ENCODE measurements around the gene TUBA3D. TPM values are rescaled to one million over a fixed set of nuclear protein-coding genes. Genes with fewer than 3 reads are reported as not detected.
A peak's percentile ranks its signal among the peaks of the same experiment; 100 is the strongest.
"Not testable (repeated sequence)": the region's sequence is repeated elsewhere in the genome, so short reads cannot be mapped to it uniquely, and the experiment has no call there.

Gene TUBA3D
- total and polyA plus RNA-seq, 9 of the 15 experiments (the other 6 are each of a cell fraction or from before 2014, with no cell fraction given): not detected

DNA sequence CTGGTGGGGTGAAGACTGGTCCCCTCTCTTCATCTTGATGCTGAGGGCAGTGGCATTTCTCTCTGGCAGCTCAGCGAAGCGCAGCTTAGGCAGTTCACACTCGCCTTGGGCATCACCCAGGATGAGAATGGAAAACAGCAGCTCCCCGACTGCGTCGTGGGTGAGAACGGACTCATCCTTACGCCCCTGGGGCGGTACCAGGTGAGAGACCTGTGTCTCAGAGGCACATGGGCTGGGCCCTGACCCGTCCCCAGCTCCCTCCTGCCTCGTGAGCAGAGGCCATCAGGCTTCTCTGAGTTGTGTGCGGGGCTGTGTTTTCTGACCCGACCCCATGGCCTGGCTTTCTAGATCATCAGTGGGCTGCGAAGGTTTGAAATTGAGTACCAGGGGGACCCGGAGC, 43.5 kb downstream of the TUBA3D start (continued):
- TF ChIP-seq HNRNPH1 (optimal IDR thresholded peaks at IDR 0.05; ENCODE audit: low read depth, low read length) (no peak), ZNF699 (CRISPR knock-in tag; IDR thresholded peaks at IDR 0.05; ENCODE audit: insufficient replicate concordance) (no peak), EGR1 (conservative IDR thresholded peaks at IDR 0.05) (no peak)

DNA sequence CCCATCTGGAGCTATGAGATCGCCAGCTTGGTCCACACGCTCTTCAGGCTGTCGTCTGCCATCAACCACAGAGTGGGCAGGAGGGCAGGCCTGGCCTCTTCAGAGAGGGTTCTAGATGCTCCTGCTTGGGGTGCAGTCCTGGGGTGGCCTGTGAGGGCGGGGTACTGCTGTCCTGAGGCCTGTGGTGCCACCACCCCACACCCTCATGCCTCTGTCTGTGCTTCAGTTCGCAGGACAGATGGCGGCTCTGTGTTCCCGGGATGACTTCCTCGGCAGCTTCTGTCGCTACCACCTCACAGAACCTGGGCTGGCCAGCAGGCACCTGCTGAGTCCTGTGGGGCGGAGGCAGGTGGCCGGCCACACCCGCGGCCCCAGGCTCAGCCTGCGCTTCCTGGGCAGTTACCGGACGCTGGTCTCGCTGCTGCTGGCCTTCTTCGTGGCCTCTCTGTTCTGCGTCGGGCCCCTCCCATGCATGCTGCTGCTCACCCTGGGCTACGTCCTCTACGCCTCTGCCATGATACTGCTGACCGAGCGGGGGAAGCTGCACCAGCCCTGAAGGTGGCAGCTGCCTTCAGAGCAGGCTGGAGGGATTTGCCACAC, 44.1 kb downstream of the TUBA3D start:
- H3K4me2 ChIP-seq (ENCODE audit: insufficient read depth, low read length); H3K9me1 ChIP-seq (ENCODE audit: control insufficient read depth, insufficient read depth, low read length); BruUV-seq (replicated peaks); H2AFZ ChIP-seq (ENCODE audit: low read depth, low read length); H3K9me3 ChIP-seq (replicated peaks; ENCODE audit: control insufficient read depth, insufficient read depth, low read depth, low read length); H3K79me2 ChIP-seq (ENCODE audit: control insufficient read depth, insufficient read depth, low read length); intact Hi-C loops (cut with micrococcal nuclease); H3K27ac ChIP-seq (ENCODE audit: extremely low read depth, low read depth, low read length); H4K20me1 ChIP-seq (replicated peaks; ENCODE audit: control insufficient read depth, insufficient read depth, low read length); H3K27me3 ChIP-seq (ENCODE audit: control insufficient read depth in 2 of 2, insufficient read depth in 2 of 2, low read length in 2 of 2); FAIRE-seq; CTCF ChIA-PET (ENCODE audit: low intra/inter-chr PET ratio); H3K4me3 ChIP-seq; H3K9ac ChIP-seq (ENCODE audit: insufficient read depth in 1 of 2, low read depth in 2 of 2, low read length in 2 of 2); ATAC-seq: not testable (repeated sequence)
- POLR2A ChIA-PET: interaction anchor here (0.7 to 1.0 kb wide), 3 partner anchors 26 to 171 kb away, joined by 3 to 5 read pairs (median 3); no protein-coding TSS in a partner anchor
- in situ Hi-C loops (cut with MboI): loop anchor here (5.0 to 25.0 kb wide), 2 partner anchors 1183 to 1373 kb away; partner anchors contain the start of genes CCDC74B and IMP4
- peak in 1 of 4 experiments; percentile 3 for DNase-seq (ENCODE audit: extremely low read depth in 1 of 4, low spot score in 3 of 4)
- Histone ChIP-seq H3K36me3 (ENCODE audit: control insufficient read depth, insufficient read depth, low read length) (peaks cover 36% of the 10 kb centered on the region; the same call in 1 of the 3 replicates), H3K4me1 (replicated peaks in 1 of 2; ENCODE audit: control insufficient read depth in 2 of 2, insufficient read depth in 2 of 2, low read length in 2 of 2) (peaks cover 0 to 22% of the 10 kb centered on the region in 2 experiments; a peak in 2 of 5 replicates)
- 94% methylated on average over 11 of the region's 24 CpGs for WGBS (ENCODE audit: insufficient coverage, low coverage, missing lambda C conversion rate)

Data from K562 (cell line).